Pons (tissue), 1 donor: Measurements from ENCODE around the gene RPEL1.

Source experiments
- DNase-seq: peaks from one replicate; pipeline ENCODE4 v3.0.0-alpha.2; 2016; ENCODE audit warnings: low spot score

The RPEL1 gene

DNA sequence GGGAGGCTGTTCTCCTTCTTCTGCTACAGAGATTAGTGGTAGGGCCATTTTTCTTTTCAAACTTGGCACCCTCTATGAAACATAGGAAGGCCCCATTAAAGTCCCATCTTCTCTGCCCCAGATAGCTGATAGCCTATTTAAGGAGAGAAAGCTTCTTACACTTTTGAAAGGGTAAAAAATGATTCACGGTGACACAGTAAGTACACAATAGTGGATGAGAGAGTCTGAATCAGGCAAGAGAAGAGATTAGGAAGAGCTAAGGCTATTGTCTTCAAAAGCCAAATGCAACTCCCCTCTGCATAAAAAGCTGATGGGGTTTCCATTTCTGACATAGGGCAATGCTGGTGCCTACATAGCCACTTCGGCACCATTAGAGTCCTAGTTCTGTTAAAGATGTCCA lies 34.8 kb downstream of the RPEL1 start:
- no peak for DNase-seq

DNA sequence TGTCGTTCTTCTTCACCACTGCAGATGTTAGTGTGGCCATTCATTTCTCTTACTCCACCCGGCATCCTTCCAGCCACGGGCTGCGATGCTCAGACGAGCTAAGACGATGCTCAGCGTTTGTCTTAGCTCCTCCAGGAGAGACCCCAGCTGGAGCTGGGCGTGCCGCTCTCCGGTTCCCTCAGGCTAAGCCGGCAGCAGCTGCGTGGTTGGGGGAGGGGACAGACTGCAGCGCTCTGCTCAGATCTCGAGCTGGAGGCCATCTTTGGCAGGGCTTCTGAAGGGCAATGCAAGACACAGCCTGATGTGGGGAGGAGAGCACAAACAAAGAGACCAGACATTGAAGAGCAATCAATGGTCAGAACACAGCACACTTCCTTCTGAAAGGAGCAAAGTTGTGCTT lies 36.1 kb downstream of the RPEL1 start:
- no peak for DNase-seq

DNA sequence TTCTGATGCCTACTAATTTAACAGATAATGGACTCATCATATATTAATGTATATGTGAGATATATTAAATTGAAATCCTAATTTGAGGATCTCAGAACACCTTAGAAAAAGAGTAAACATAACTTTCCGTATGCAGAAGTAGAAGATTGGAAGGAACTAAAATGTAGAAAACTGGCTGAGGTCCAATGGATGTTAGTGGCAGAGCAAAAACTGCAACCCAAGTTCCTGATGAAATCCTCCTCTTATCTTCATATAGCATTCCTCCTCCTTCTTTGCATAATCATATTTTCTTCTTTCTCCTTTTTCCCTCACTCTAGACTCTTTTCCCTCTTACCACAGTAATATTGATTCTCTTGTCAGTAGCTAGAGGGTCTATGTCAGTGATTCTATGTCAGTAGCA lies 37.3 kb downstream of the RPEL1 start:
- DNase-seq: no peak

DNA sequence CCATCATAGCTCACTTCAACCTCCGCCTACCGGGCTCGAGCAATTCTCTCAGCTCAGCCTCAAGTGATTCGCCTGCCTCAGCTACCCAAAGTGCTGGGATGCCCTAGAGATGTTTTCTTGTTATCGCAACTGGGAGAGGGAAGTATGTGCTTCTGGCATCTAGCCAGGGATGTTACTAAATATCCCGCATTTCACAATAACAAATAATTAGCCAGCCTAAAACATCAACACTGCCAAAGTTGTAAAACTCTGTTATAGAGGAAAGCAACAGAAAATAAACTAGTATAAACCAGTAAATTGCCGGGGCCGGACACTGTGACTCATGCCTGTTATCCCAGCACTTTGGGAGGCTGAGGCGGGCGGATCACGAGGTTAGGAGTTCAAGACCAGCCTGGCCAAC lies 38.5 kb downstream of the RPEL1 start:
- no peak for DNase-seq

DNA sequence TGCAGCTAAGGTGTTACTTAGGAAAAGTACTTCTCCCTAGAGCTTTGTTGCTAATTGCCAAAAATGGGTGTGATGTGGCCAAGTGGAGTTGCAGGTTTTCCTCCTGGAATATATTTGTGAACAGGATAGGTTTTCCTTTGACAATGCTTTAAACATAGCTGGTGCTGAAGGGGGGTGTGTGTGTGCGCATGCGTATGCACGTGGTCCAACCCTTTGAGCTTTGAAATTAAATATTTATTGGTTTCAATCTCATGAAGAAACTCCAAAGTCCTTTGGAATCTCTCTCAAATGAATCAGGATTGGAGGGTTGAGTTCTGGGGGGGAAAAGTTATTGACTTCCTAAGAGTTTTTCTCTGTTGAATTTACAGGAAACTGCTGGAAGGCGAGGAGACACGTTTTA lies 42.3 kb downstream of the RPEL1 start:
- DNase-seq: no peak

DNA sequence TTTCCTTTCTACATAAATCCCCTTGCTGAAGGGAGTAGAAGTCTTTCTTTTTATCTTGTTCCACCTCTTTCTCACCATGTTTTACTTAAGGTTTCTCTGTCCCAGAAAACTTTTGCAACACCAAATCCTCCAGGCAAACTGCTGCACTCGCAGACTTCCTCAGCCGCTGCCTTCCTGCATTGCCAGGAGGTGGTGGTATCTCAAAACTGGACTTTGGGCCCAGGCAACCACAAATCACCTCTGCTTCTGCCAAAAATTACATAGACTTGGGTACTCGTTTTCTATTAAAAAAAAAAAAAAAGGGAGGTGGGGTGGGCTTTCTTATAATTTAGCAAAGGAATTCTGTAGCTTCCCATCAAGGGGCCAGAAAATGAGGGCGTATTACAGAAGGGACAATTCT lies 45.9 kb downstream of the RPEL1 start:
- no peak for DNase-seq

DNA sequence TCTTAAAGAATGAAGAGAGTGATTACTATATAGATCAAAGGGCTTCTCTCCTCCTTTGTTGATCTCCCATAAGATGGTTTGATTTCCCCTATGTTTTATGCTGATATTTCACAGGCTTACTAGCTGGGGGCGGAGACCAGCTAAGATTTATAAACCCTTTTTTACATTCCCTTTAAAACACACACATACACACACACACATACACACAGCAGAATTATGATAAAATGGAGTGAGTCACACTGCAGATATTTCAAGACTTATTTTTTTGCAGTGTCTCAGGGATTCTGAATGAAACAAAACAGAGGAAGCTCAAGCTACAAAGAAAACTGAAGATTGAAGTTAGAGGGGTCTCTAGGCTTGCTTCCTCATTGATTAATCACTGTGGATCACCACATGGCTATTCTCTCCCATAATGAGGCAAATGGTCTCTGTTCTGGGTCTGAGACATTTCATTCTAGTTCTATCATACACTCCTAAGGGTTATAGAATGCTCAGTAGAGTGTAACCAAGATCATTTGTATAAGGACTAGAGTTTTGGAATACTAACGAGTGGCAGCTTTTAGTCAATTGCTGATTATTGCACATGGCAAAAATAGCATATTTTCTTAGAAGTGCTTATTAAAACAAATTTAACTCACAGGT lies 49.8 kb downstream of the RPEL1 start:
- DNase-seq: no peak
